ENCODE results near the gene COLEC12. TPM values are rescaled to one million over a fixed set of nuclear protein-coding genes. Genes with fewer than 3 reads are reported as not detected.

COLEC12 gene
- total RNA-seq, 6 experiments from 2014 or later, result 0.05 to 0.21 (median 0.15) TPM; not detected in 1

DNA sequence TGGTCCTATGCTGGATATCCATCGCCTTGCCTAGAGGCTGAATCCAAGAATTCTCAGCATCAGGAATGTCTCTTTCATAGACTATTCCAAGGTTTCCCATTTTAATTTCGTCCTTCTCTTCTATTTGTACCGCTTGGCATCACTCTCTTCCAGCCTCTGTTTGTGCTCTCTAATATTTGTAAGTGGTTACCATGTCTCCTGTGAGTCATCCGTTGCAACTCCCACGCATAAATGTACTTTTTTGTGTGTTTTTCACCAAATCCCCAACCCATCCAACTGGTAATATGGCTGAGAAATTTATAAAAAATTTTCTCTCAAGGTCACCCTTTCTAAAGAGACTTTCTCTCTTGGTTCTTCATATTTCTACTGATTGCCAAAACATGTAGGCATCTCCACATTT, 21.8 kb downstream of the COLEC12 start:
- no peaks in the 10 kb centered on the region for H3K36me3 Mint-ChIP-seq (ENCODE audit: low read depth)
- H3K27ac Mint-ChIP-seq, result no peak overlapping the region
- no peak overlapping the region for H3K4me3 Mint-ChIP-seq
- DNase-seq, result no peak
- TF ChIP-seq, protein P1, sequence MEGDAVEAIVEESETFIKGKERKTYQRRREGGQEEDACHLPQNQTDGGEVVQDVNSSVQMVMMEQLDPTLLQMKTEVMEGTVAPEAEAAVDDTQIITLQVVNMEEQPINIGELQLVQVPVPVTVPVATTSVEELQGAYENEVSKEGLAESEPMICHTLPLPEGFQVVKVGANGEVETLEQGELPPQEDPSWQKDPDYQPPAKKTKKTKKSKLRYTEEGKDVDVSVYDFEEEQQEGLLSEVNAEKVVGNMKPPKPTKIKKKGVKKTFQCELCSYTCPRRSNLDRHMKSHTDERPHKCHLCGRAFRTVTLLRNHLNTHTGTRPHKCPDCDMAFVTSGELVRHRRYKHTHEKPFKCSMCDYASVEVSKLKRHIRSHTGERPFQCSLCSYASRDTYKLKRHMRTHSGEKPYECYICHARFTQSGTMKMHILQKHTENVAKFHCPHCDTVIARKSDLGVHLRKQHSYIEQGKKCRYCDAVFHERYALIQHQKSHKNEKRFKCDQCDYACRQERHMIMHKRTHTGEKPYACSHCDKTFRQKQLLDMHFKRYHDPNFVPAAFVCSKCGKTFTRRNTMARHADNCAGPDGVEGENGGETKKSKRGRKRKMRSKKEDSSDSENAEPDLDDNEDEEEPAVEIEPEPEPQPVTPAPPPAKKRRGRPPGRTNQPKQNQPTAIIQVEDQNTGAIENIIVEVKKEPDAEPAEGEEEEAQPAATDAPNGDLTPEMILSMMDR (IDR thresholded peaks at IDR 0.05), result no peak
- H3K9me3 Mint-ChIP-seq, result no peaks in the 10 kb centered on the region
- H3K4me1 Mint-ChIP-seq (ENCODE audit: low read depth), result peaks cover 41% of the 10 kb centered on the region
- peaks cover 20% of the 10 kb centered on the region for H3K27me3 Mint-ChIP-seq (ENCODE audit: insufficient read depth)

DNA sequence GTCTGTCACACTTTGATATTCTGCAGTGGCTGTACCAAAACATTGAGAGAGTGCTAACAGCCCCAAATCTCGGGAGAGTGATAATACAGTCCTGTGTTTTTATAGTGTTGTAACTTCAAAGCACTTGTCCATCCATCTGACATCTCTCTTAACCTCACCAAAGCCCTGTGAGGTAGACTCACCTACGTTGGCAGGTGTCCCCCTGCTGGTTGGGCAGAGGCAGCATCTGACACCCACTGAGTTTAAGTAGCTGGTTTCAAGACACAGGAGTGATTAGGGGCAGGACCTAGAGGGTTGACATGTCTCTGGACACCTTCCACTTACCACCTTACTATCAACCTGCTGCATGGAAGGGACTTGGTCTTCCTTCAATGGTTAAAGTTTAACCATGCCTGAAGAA, 22.9 kb downstream of the COLEC12 start:
- Mint-ChIP-seq H3K4me1 (ENCODE audit: low read depth) (peaks cover 43% of the 10 kb centered on the region), H3K27ac (no peak overlapping the region), H3K27me3 (ENCODE audit: insufficient read depth) (peaks cover 15% of the 10 kb centered on the region), H3K9me3 (no peaks in the 10 kb centered on the region), H3K36me3 (ENCODE audit: low read depth) (no peaks in the 10 kb centered on the region), H3K4me3 (no peak overlapping the region)
- DNase-seq, result no peak
- TF ChIP-seq, protein P1 (IDR thresholded peaks at IDR 0.05), result peak; percentile 58

DNA sequence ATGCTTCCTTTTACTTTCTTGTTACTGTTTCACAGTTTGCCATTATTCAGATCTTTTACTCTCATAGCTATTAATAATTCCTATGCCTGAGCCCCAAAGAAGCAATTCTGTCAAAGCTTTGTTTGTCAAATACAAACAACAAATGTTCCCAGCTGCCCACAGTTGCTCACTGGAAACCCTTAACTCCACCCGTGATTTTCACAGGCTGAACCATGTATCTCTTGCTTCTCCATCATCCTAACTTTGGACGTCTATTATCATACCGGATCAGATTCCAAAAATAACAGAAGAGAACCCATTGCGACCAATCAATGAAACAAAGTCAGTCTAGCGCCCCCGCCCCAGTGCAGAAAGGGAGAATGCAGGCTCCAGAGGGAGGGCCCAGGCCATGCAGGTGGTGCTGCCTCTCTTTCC, 24.2 kb downstream of the COLEC12 start:
- Mint-ChIP-seq H3K27ac (no peak overlapping the region; the same call in 1 of the 2 replicates), H3K9me3 (no peaks in the 10 kb centered on the region), H3K4me3 (no peak overlapping the region), H3K36me3 (ENCODE audit: low read depth) (no peaks in the 10 kb centered on the region), H3K27me3 (ENCODE audit: insufficient read depth) (peaks cover 8% of the 10 kb centered on the region), H3K4me1 (ENCODE audit: low read depth) (peaks cover 45% of the 10 kb centered on the region)
- no peak for DNase-seq
- TF ChIP-seq, protein P1 (IDR thresholded peaks at IDR 0.05), result no peak; the same call in 1 of the 2 replicates

DNA sequence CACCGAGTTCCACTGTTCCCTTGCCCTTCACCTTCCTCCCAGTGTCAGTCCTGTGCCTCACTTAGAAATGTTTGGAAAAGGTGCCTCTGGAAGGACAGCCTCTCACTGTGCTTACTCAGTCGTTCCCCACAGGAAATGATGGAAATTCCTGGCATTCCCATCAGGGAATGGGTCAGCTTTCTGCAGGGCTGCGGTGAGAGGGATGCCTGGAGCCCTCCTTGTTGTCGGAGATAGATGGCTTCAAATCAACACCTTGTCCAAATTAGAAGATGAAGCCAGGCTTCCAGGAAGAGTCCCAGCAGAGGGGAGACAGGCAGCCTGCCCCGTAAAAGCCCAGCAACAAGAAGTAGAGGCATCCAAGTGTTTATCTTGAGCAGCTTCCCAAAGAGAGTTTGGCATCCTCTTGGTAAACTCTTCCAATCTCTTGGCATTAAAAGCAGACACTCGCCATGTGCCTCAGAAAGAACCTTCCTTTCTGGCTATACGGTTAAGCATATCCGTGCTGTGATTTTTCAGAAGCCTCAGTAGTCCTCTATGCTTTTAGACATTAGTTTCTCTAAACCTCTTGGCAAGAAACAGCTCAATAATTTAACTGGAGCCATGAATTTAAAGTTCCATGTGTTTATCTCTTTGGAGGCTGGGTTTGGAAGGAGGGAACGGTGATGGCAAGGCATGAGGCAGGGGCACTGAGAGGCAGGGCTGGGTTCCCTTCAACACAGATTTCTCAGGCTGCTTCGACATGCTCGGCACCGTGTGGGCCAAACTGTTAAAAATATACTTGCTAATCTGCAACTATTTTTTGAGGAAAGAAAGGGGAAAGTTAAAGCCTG, 25.1 kb downstream of the COLEC12 start:
- Mint-ChIP-seq H3K9me3 (no peaks in the 10 kb centered on the region), H3K36me3 (ENCODE audit: low read depth) (no peaks in the 10 kb centered on the region), H3K4me3 (peak overlapping the region; percentile 44), H3K27ac (peak overlapping the region; percentile 41), H3K4me1 (ENCODE audit: low read depth) (peaks cover 53% of the 10 kb centered on the region), H3K27me3 (ENCODE audit: insufficient read depth) (peaks cover 8% of the 10 kb centered on the region)
- DNase-seq, result peak; percentile 53
- TF ChIP-seq, protein P1 (IDR thresholded peaks at IDR 0.05), result no peak

DNA sequence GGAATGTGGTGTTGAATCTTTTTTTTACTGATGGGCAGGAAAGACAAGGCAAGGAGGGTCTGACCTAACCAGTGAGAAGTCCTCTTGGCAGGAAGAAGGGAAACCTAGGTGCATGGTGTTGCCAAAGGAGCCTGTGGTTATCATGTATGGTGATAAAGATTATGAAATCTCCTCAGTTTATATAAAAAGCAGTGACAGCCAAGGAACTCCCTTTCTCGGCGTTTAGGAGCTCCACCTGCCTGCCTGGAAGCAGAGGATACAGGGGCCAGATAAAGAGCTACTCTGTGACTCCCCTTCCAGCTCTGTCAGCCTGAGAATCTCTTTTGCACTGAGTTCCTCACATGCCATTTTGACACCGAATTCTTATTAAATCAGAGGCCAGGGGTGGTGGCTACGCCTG, 26.1 kb downstream of the COLEC12 start:
- peaks cover 2% of the 10 kb centered on the region for H3K27me3 Mint-ChIP-seq (ENCODE audit: insufficient read depth)
- no peak overlapping the region for H3K4me3 Mint-ChIP-seq
- no peak overlapping the region for H3K27ac Mint-ChIP-seq
- no peaks in the 10 kb centered on the region for H3K36me3 Mint-ChIP-seq (ENCODE audit: low read depth)
- H3K4me1 Mint-ChIP-seq (ENCODE audit: low read depth), result peaks cover 50% of the 10 kb centered on the region
- H3K9me3 Mint-ChIP-seq, result no peaks in the 10 kb centered on the region
- no peak for DNase-seq
- TF ChIP-seq, protein P1 (IDR thresholded peaks at IDR 0.05), result no peak
